GM12864 (cell line): ENCODE data around the gene GABARAPL2.

Experiments
- DNase-seq: peaks from one replicate; pipeline ENCODE4 v3.0.0-alpha.2; 2011; ENCODE audit warnings: low read depth
- H3K4me3 ChIP-seq: 2 replicates; pipeline ENCODE4 v1.5.1; 2011; ENCODE audit warnings: mild to moderate bottlenecking, low read depth, low read length, control low read depth
- CTCF ChIP-seq: IDR thresholded peaks from 2 replicates; pipeline ENCODE4 v1.5.1; 2011; ENCODE audit warnings: low read depth, mild to moderate bottlenecking, moderate library complexity, low read length, control low read depth, inconsistent platforms; ENCODE audit errors: missing control alignments

The GABARAPL2 gene

GRCh38 chr16:75566040-75566757, at the start of gene GABARAPL2:
GABARAPL2 (plus strand) TSS chr16:75566379; CDS start chr16:75566487, 108 bp downstream.
- TF ChIP-seq CTCF, result no peak
- peak within 1 kb of the TSS; percentile 85 for H3K4me3 ChIP-seq
- peak; percentile 60 for DNase-seq

GRCh38 chr16:75519175-75519574, 47.0 kb upstream of the GABARAPL2 start:
- no peak for TF ChIP-seq CTCF
- DNase-seq, result no peak
- H3K4me3 ChIP-seq, result no peak overlapping the region

GRCh38 chr16:75526032-75526790, 40.0 kb upstream of the GABARAPL2 start:
- DNase-seq, result no peak
- no peak for TF ChIP-seq CTCF

GRCh38 chr16:75527825-75528299, 38.3 kb upstream of the GABARAPL2 start:
- no peak for TF ChIP-seq CTCF
- H3K4me3 ChIP-seq, result no peak overlapping the region
- DNase-seq, result no peak

More at GRCh38 chr16:75526032-75526790, 40.0 kb upstream of the GABARAPL2 start:
- no peak overlapping the region for H3K4me3 ChIP-seq

GRCh38 chr16:75529056-75529905, 36.9 kb upstream of the GABARAPL2 start:
- no peak for TF ChIP-seq CTCF
- no peak overlapping the region for H3K4me3 ChIP-seq
- DNase-seq, result no peak

- no peak overlapping the region for H3K4me3 ChIP-seq
- no peak for DNase-seq
Measured at GRCh38 chr16:75529959-75530358, 36.2 kb upstream of the GABARAPL2 start.

More at GRCh38 chr16:75529959-75530358, 36.2 kb upstream of the GABARAPL2 start:
- TF ChIP-seq CTCF, result no peak
